ENCODE data around the gene TMEM242. TPM values are rescaled to one million over a fixed set of nuclear protein-coding genes. Genes with fewer than 3 reads are reported as not detected.
"Not testable (repeated sequence)": the region's sequence is repeated elsewhere in the genome, so short reads cannot be mapped to it uniquely, and the experiment has no call there.

TMEM242 gene
- 4.7 and 5.3 TPM in 2 replicates for total RNA-seq

DNA sequence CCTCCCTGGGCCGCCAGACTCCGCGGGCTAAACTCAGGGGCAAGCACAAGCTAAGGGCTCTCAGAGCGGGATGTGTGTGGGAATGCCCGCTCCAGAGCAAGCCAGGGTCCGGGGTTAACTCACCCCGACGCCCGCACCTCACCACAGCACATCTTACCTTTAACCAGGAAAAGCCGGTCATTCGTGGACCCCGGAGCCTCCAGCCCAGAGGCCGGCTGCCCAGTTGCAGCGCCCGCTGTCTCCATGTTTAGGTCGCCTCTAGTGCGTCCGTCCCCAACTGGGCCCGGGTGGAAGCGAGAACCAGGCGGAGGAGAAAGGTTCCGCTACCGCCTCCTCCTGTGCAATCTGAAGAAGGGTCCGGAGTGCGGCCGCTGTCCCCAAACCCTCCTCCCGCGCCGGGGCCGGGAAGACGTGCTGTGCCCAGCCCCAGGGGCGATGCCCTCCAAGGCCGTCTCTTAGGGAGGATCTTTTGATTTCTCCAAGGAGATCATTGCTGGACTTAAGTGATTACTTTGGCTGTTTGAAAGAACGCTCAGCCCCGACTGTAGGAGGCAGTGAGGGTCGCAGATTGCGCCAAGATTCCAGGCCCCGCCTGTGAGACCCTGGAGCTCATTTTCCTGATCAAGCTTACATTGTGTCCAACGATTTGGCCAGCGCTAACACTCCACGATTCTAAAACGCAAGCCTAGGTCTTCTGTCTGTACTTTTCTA is at the start of gene TMEM242:
TMEM242 (minus strand) TSS at position 265 of the 711 bp plus-strand sequence; CDS start at position 245, 20 bp downstream.
- DNase-seq (ENCODE audit: low read depth in 2 of 2), result peak; percentile 91 to 96

DNA sequence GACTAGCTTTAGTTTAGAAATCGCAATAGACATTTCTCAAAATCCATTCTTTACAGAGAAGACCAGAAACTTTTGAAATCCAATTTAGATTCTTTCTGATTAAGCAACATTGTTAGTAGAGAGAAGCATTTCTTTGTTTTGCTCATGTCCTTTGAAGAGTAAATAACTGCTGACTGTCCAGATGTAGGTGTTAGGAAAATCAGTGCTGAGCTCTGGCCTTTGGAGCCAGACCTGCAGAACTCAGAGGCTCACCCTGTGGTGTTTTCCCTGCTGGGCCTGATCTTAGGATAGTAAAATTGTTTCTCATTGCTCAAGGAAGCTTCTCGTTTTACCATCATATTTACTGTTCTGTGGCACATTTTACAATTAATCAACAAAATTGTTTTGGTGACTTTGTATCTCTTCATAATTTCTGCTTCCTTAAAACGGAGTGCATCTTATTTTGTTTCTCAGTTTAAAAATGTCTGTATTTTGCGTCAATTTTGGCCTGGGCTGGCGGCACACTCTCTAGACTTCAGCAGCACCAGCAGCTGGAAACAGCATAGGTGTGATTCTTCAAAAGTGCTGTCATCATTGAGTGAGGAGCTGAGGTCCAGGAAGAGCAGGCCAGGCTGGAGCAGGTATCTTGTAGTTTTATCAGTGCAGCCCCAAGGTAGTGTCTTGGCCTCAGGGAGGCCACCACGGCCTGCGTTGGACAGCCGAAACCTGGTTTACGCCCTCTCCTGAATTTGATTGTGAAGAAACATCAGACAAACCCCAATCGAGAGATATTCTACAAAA is 49.4 kb upstream of the TMEM242 start:
- no peak for DNase-seq (ENCODE audit: low read depth in 2 of 2)

DNA sequence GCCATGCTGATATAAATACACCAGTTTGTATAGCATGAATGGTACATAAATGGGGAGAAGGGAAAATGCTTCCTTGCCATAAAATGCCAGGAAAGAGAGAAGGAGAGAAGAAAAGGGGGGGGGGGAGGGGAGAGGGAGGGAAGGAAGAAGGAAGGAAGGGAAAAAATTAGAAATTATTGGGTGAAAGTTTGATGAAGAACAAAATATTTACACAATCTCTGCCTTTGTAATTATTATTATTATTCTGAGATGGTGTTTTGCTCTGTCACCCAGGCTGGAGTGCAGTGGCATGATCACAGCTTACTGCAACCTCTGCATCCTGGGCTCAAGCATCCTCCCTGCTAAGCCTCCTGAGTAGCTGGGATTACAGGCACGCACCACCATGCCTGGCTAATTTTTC is 47.4 kb upstream of the TMEM242 start:
- DNase-seq (ENCODE audit: low read depth in 2 of 2), result no peak

DNA sequence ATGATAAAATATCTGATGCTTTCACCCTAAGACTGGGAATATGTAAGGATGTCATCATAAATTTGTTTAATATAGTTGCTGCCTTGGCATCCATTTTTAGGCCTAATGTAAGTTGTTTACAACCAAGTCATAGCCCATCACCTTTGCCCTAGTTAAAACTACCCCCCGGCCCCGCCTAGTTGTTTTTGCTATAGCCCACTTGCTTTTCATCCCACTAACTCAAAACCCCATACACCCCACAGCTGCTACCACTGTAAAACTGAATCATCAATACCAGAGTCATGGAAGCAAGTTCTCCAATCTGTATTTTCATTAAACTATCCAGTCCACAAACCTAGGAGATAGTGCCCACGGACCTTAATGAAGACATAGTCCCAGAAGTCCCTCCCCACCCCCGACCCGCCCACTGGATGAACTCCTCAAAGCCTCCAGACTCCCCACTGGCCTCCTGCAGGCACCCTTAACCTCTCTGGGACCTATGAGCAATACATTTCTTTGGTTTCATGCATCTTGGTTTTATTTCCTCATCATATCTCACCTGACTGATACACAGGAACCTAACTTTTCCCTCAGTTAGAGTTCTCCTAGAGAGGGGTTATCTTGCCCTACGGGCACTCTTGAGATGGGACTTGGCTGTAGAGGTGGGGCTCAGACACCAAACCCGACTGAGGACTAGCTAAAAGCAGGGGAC is 45.2 kb upstream of the TMEM242 start:
- DNase-seq (ENCODE audit: low read depth in 2 of 2), result no peak

DNA sequence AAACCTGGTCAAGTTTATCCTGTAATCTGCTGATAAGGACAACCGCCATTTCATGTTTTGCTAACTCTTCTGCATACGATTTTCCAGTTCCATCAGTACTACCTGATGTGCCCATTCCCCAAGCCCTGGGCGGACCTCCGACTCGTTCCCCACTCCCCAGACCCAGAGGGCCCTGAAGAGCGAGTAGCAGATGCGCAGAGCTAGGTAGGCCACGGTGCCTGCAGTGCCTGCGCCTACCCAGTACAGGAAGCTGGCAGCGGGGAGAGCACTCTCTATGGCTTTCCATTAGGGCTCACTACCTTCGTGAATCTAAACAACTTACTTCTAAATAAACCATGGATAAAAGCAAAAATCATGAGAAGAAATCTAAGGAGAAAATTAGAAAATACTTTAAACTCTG is 43.3 kb upstream of the TMEM242 start:
- no peak for DNase-seq (ENCODE audit: low read depth in 2 of 2)

DNA sequence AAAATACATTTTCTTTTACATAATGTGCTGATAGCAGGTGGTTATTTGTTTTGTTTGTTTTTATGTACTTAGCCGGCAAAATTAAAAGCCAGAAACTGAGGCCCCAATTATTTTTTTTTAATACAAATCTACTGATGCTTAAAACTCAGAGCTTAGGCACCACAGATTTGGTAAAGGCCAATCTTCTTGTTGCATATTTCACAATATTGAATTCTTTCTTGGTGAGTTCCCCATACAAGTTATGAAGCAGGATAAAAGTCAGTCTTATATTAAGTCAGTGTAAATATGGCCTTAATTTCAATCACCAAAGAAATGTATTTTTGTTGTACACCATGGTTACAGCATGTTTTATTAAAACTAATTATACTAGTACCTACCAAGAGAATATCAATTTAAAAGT is 41.4 kb upstream of the TMEM242 start:
- DNase-seq (ENCODE audit: low read depth in 2 of 2), result no peak

DNA sequence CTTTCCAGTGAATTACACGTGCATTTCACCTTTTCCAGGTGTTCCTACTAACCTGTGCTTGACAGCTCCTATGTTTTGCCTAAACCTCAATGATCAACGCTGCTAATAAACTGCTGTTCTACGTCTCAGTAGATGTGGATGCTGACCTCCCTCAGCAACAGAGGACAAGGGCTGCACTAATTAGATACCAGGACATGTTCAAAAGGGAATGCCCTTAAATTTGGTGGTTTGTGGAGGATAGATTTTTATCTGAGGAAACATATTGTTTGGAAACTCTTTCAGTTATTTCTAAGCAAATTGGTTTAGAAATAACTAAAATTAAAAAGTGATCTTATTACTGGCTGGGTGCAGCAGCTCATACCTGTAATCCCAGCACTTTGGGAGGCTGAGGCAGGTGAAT is 38.6 kb upstream of the TMEM242 start:
- no peak for DNase-seq (ENCODE audit: low read depth in 2 of 2)

DNA sequence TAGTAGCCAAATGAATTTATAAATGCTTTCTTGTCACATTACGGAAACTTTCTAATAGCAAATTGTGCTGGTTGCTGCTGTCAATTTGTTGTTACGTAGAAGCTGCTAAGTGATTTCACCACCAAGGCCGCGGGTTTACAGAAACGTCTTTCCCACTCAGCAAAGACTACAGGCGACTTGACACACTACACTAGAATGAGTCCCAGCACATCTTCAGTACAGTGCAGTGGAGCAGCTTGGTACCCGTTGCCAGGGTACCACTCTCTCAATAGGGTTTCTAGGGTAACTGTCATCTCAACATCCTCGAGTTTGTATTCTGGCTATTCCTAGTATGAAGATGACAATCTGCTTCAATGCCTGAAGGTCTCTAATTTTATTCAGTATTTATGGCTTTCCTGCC is 35.0 kb upstream of the TMEM242 start:
- DNase-seq (ENCODE audit: low read depth in 2 of 2), result no peak

DNA sequence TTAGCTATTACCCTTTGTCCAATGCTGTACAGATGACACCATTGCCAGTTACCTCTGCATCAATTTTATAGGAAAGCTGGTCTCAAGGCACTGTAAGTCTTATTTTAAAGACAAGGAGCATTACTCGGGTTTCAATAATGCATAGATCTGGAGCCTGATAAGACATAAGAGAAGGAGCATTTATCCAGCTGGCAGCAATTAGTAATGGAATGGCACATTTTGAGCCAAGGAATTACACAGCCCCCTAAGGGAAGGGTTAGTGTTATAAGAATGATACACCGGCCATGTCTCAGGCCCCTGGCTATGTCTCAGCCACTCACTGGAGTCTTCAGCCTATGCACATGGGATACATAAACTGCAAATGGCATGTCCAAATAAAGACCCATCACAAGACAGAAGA is 23.1 kb upstream of the TMEM242 start:
- no peak for DNase-seq (ENCODE audit: low read depth in 2 of 2)

DNA sequence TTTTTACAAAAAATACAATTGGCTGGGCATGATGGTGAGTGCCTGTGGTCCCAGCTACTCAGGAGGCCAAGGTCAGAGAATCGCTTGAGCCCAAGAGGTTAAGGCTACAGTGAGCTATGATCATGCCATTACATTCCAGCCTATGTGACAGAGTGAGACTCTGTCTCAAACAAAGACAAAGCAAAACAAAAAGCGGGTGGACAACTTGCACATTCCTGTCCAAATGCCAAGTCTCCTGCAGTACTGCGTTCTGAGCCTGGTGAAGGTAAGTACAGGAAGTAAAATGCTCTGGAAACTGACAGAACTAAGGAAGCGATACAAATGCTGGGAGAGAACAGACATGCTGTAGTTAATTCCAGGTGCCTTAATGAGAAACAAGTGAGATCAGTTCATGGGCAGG is 20.4 kb upstream of the TMEM242 start:
- DNase-seq (ENCODE audit: low read depth in 2 of 2), result peak in 1 of 2 donors; percentile 23

DNA sequence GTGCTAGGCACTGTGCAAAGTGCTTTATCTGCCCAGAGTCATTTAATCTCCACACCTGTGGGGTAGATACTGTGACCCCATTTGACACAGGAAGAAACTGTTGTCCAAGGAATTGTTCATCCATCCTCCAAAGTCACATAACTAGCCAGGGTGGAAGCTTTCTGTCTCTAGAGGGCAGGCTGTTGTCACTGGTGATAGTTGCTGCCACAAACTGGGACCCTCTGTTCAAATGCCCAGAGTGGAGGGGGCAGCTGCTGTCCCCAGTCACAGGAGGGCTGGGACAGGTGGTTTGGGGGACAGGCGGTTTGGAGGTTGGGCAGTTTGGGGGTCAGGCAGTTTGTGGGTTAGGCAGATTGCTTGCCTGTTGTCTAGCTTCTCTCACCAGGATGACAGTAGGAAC is 16.1 kb upstream of the TMEM242 start:
- peak in 1 of 2 donors; percentile 18 for DNase-seq (ENCODE audit: low read depth in 2 of 2)

DNA sequence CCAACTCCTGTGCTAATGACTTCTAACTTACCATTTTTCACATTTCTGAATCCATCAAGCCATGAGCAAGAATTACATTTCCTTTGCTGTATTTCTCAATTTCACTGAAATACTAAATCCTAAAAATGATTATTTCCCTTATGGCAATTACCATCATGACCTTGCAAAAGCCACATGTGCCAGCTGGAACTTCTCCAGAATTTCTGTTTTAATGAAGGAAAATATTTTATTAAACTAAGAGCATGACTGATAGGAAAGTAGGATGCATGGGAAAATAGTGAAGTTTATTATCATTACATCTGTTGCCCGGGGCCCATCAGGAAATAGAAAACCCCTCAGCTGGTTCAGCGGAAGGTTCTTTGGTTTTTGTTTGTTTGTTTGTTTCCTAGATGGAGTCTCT is 14.4 kb upstream of the TMEM242 start:
- peak in 1 of 2 donors; percentile 60 for DNase-seq (ENCODE audit: low read depth in 2 of 2)

DNA sequence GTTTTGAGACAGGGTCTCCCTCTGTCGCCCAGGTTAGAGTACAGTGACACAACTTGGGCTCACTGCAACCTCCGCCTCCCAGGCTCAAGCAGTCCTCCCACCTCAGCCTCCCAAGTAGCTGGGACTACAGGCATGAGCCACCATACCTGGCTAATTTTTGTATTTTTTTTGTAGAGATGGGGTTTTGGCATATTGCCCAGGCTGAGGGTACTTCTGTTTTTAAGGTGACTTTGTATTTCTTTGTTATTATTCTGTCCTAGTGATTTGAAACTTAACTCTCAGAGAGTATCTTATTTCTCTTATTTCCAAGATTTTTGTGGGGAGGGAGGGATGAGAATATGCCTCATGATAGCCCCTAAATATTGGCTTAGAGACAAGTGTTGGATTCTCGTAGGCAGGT is 14.0 kb upstream of the TMEM242 start:
- not testable (repeated sequence) for DNase-seq (ENCODE audit: low read depth in 2 of 2)

DNA sequence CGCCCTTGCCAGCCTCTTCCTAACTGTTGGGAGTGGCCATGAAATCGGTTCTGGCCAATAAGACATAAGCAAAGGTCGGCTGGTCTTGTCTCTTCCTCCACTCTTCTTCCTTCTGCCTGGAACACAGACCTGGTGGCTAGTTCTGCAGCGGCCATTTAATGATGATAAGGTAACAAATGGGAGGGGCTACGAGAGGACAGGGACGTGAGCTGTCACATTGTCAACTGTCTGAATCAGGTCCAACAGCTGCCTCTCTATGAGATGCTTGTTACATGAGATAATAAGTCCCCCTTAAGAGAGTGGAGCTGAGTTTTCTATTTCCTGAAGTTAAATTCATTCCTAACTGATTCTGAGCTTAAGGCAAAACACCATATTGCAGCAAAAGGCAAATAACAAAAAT is 12.5 kb upstream of the TMEM242 start:
- DNase-seq (ENCODE audit: low read depth in 2 of 2), result no peak

DNA sequence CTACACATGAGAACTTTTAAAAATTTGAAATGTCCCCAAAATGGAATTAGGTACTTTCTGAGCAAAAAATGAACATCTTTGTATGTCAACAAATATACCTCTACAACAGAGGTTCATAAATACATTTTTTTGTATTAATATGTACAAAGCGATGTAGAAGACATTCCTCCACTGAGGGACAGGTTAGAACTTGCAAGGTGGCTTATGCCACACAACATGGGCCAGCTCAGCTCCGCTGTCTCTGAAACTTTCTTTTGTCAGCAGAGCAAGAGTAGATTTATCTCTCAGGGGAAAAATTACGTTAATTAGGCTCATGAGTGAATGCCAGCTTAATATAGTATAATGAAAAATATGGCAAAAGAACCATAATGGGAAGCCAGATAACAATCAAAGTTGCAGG is 10.6 kb upstream of the TMEM242 start:
- no peak for DNase-seq (ENCODE audit: low read depth in 2 of 2)

DNA sequence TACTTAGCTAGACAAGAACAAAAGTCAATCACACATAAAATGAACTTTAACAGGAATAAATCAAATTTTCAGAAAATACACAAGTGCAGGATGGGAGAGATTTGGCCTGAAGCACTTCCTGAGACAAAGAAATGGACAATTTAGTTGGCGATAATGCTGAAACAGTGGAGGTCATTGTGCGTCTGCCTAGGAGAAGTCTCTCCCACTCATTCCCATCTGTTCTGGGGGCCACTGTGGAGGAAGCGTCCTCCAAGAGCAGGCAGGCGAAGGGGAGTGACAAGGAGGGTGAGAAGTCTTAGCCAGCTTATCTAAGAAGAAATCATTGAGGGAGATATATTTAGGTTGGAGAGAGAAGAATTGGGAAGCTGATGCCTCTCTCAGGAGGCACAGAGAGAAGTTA is 10.2 kb upstream of the TMEM242 start:
- no peak for DNase-seq (ENCODE audit: low read depth in 2 of 2)

DNA sequence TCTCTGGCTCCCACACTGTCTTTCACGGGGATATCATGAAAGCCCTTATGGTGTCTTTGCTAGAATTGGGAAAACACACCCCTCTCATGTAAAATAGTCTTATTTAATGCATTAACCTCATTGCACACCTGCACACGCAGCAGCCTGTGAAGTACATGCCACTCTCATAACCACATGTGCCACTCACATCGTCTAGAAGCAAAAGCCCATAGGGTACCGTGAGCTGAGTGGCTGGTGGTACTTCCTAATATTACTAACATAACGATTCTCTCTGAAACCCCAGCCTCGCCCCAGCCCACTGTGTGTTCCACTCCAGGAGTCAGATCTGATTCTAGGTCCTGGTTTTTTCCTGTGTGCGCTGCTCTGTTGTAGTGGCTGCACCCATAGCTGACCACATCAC is 9.5 kb upstream of the TMEM242 start:
- no peak for DNase-seq (ENCODE audit: low read depth in 2 of 2)

DNA sequence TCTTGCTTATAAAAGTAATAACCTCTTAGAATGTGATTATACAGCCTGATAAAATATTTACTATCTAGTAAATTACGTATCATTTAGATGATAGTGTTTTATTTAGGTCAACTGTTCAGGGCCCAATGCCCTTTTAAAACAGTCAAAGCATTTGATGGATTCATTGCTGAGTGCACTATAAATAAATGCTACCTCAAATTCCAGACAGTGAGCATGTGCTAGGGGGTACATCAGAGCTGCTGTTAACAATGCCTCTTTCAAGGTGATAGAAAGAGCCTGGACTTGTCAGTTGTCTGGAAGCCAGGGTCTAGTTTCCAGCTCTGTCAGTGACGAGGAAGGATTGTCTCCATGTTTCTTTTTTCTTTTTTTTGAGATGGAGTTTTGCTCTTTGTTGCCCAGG is 7.5 kb upstream of the TMEM242 start:
- DNase-seq (ENCODE audit: low read depth in 2 of 2), result no peak

DNA sequence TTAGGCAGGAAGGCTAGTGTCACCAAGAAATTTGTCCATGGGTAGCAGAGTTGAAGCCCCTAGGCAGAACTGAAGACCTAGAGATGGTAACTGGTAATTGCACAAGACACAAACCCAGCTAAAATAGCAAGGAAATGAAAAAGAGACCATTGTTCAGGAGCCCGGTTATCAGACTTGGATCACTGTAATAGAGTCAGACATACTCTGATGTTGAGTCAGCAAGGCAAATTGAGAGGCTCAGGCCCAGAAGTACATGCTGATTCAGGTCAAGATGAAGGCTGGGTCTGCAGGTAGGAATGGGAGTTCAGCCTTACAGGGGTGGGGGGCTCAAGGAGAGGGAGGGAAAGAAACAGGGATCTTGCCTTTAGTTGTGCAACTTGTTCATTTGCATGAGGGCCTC is 6.5 kb upstream of the TMEM242 start:
- DNase-seq (ENCODE audit: low read depth in 2 of 2), result peak in 1 of 2 donors; percentile 17

DNA sequence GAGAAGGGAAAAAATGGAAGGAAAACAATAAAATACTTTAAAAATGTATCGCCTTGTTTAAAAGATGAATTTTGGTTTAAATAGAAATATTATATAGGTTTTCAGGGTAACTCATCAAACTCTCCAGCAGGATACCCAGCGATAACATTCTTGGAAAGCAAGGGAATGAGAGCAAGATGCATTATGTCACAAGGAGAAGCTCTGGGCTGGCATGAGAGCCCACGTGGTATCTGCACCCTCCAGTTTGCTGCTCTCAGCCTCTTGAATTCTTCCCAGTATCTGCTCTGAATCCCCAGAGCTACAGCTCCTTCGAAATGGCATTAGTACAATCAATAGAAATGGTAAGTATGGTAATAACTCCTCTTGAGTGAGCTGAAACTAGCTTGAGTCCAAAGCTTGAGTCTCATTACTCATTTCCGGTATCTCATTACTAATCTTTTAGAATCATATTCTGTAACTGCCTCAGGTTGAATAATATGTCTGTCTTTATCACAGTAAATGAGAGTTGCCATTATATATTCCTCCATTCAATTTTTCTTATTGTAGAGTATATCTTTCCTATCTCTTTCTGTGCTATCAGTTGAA is 4.9 kb upstream of the TMEM242 start:
- peak in 1 of 2 donors; percentile 32 for DNase-seq (ENCODE audit: low read depth in 2 of 2)

DNA sequence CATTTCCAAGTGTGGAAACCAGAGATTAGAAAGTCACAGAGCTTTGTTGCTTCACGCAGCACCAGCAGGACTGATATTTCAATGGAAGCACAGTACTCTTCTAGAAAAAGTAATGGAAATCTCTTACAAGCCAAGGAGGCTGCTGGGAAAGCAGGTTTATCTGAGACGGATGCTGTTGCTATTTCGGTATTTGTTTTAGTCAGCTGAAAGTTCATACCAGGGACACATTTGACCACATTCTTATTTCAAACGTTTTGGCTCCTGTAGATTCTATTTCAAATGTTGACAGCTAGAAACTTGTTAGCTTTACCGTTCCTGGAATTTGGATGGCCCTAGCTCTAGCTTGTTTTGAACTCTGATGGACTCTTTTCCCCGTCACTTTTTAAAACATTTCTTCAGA is 3.7 kb upstream of the TMEM242 start:
- no peak for DNase-seq (ENCODE audit: low read depth in 2 of 2)
